Measurements from ENCODE around the gene TEKTIP1.
A peak's percentile ranks its signal among the peaks of the same experiment; 100 is the strongest.
"Not testable (repeated sequence)": the region's sequence is repeated elsewhere in the genome, so short reads cannot be mapped to it uniquely, and the experiment has no call there.

TEKTIP1 gene

GRCh38 chr19:3573858-3574637, 35.1 kb downstream of the TEKTIP1 start:
- Histone ChIP-seq H3K36me3 (ENCODE audit: control insufficient read depth in 5 of 5, insufficient read depth in 5 of 5, low read length in 5 of 5) (peaks cover 0 to 17% (median 5%) of the 10 kb centered on the region in 5 donors), H3K9ac (ENCODE audit: low read length in 5 of 5) (peak overlapping the region in 1 of 5 donors; percentile 80), H3K9me3 (ENCODE audit: control insufficient read depth in 5 of 5, low read length in 5 of 5) (no peaks in the 10 kb centered on the region), H3K4me1 (ENCODE audit: control insufficient read depth in 5 of 5, insufficient read depth in 5 of 5, low read length in 5 of 5) (peaks cover 4 to 31% (median 28%) of the 10 kb centered on the region in 5 donors), H3K4me3 (ENCODE audit: low read depth in 1 of 5, low read length in 5 of 5) (peak overlapping the region in 4 of 5 donors; percentile 71 to 83 (median 78)), H3K27ac (ENCODE audit: low read depth, low read length) (no peak overlapping the region), H3K27me3 (ENCODE audit: control insufficient read depth in 5 of 5, insufficient read depth in 4 of 5, low read length in 5 of 5) (no peaks in the 10 kb centered on the region)

- Histone ChIP-seq H3K27ac (ENCODE audit: low read depth, low read length) (no peak overlapping the region), H3K27me3 (ENCODE audit: control insufficient read depth in 5 of 5, insufficient read depth in 4 of 5, low read length in 5 of 5) (no peaks in the 10 kb centered on the region), H3K4me3 (ENCODE audit: low read depth in 1 of 5, low read length in 5 of 5) (no peak overlapping the region), H3K9ac (ENCODE audit: low read length in 5 of 5) (no peak overlapping the region), H3K9me3 (ENCODE audit: control insufficient read depth in 5 of 5, low read length in 5 of 5) (no peaks in the 10 kb centered on the region), H3K4me1 (ENCODE audit: control insufficient read depth in 5 of 5, insufficient read depth in 5 of 5, low read length in 5 of 5) (peaks cover 4 to 43% (median 32%) of the 10 kb centered on the region in 5 donors), H3K36me3 (ENCODE audit: control insufficient read depth in 5 of 5, insufficient read depth in 5 of 5, low read length in 5 of 5) (peaks cover 0 to 17% (median 5%) of the 10 kb centered on the region in 5 donors)
These were observed 36.3 kb downstream of the TEKTIP1 start for GRCh38 chr19:3575260-3575741.

GRCh38 chr19:3575949-3576673, 37.1 kb downstream of the TEKTIP1 start:
- Histone ChIP-seq H3K27me3 (ENCODE audit: control insufficient read depth in 5 of 5, insufficient read depth in 4 of 5, low read length in 5 of 5) (no peaks in the 10 kb centered on the region), H3K9ac (ENCODE audit: low read length in 5 of 5) (peak overlapping the region in 1 of 5 donors; percentile 28), H3K4me1 (ENCODE audit: control insufficient read depth in 5 of 5, insufficient read depth in 5 of 5, low read length in 5 of 5) (peaks cover 6 to 47% (median 37%) of the 10 kb centered on the region in 5 donors), H3K27ac (ENCODE audit: low read depth, low read length) (no peak overlapping the region), H3K36me3 (ENCODE audit: control insufficient read depth in 5 of 5, insufficient read depth in 5 of 5, low read length in 5 of 5) (peaks cover 0 to 17% (median 5%) of the 10 kb centered on the region in 5 donors), H3K4me3 (ENCODE audit: low read depth in 1 of 5, low read length in 5 of 5) (peak overlapping the region in 3 of 5 donors; percentile 29 to 62 (median 36)), H3K9me3 (ENCODE audit: control insufficient read depth in 5 of 5, low read length in 5 of 5) (no peaks in the 10 kb centered on the region)

- Histone ChIP-seq H3K4me1 (ENCODE audit: control insufficient read depth in 5 of 5, insufficient read depth in 5 of 5, low read length in 5 of 5) (peaks cover 6 to 46% (median 36%) of the 10 kb centered on the region in 5 donors), H3K36me3 (ENCODE audit: control insufficient read depth in 5 of 5, insufficient read depth in 5 of 5, low read length in 5 of 5) (peaks cover 0 to 17% (median 5%) of the 10 kb centered on the region in 5 donors), H3K27me3 (ENCODE audit: control insufficient read depth in 5 of 5, insufficient read depth in 4 of 5, low read length in 5 of 5) (no peaks in the 10 kb centered on the region), H3K9ac (ENCODE audit: low read length in 5 of 5) (peak overlapping the region in 1 of 5 donors; percentile 28), H3K9me3 (ENCODE audit: control insufficient read depth in 5 of 5, low read length in 5 of 5) (no peaks in the 10 kb centered on the region), H3K27ac (ENCODE audit: low read depth, low read length) (no peak overlapping the region), H3K4me3 (ENCODE audit: low read depth in 1 of 5, low read length in 5 of 5) (peak overlapping the region in 4 of 5 donors; percentile 29 to 62 (median 34))
These were observed 37.9 kb downstream of the TEKTIP1 start for GRCh38 chr19:3576696-3577443.

GRCh38 chr19:3577723-3578344, 38.9 kb downstream of the TEKTIP1 start:
- H3K27me3 ChIP-seq (ENCODE audit: control insufficient read depth in 5 of 5, insufficient read depth in 4 of 5, low read length in 5 of 5) = no peaks in the 10 kb centered on the region
- H3K4me1 ChIP-seq (ENCODE audit: control insufficient read depth in 5 of 5, insufficient read depth in 5 of 5, low read length in 5 of 5) = peaks cover 5 to 41% (median 30%) of the 10 kb centered on the region in 5 donors
- peaks cover 0 to 17% (median 5%) of the 10 kb centered on the region in 5 donors for H3K36me3 ChIP-seq (ENCODE audit: control insufficient read depth in 5 of 5, insufficient read depth in 5 of 5, low read length in 5 of 5)
- no peak overlapping the region for H3K27ac ChIP-seq (ENCODE audit: low read depth, low read length)
- no peak overlapping the region for H3K9ac ChIP-seq (ENCODE audit: low read length in 5 of 5)
- H3K9me3 ChIP-seq (ENCODE audit: control insufficient read depth in 5 of 5, low read length in 5 of 5) = no peaks in the 10 kb centered on the region
- H3K4me3 ChIP-seq (ENCODE audit: low read depth in 1 of 5, low read length in 5 of 5) = no peak overlapping the region

GRCh38 chr19:3578390-3578789, 39.4 kb downstream of the TEKTIP1 start:
- H3K4me3 ChIP-seq (ENCODE audit: low read depth in 1 of 5, low read length in 5 of 5) = no peak overlapping the region
- no peak overlapping the region for H3K9ac ChIP-seq (ENCODE audit: low read length in 5 of 5)
- H3K36me3 ChIP-seq (ENCODE audit: control insufficient read depth in 5 of 5, insufficient read depth in 5 of 5, low read length in 5 of 5) = peaks cover 0 to 17% (median 5%) of the 10 kb centered on the region in 5 donors
- H3K27ac ChIP-seq (ENCODE audit: low read depth, low read length) = no peak overlapping the region
- H3K9me3 ChIP-seq (ENCODE audit: control insufficient read depth in 5 of 5, low read length in 5 of 5) = no peaks in the 10 kb centered on the region
- H3K4me1 ChIP-seq (ENCODE audit: control insufficient read depth in 5 of 5, insufficient read depth in 5 of 5, low read length in 5 of 5) = peaks cover 5 to 36% (median 27%) of the 10 kb centered on the region in 5 donors
- no peaks in the 10 kb centered on the region for H3K27me3 ChIP-seq (ENCODE audit: control insufficient read depth in 5 of 5, insufficient read depth in 4 of 5, low read length in 5 of 5)

GRCh38 chr19:3580156-3580934, 41.4 kb downstream of the TEKTIP1 start:
- Histone ChIP-seq H3K4me3 (ENCODE audit: low read depth in 1 of 5, low read length in 5 of 5) (no peak overlapping the region), H3K4me1 (ENCODE audit: control insufficient read depth in 5 of 5, insufficient read depth in 5 of 5, low read length in 5 of 5) (peaks cover 5 to 32% (median 23%) of the 10 kb centered on the region in 5 donors), H3K27me3 (ENCODE audit: control insufficient read depth in 5 of 5, insufficient read depth in 4 of 5, low read length in 5 of 5) (peaks cover 0 to 3% (median 0%) of the 10 kb centered on the region in 5 donors), H3K27ac (ENCODE audit: low read depth, low read length) (peak overlapping the region; percentile 72), H3K9me3 (ENCODE audit: control insufficient read depth in 5 of 5, low read length in 5 of 5) (no peaks in the 10 kb centered on the region), H3K9ac (ENCODE audit: low read length in 5 of 5) (peak overlapping the region in 1 of 5 donors; percentile 60), H3K36me3 (ENCODE audit: control insufficient read depth in 5 of 5, insufficient read depth in 5 of 5, low read length in 5 of 5) (peaks cover 0 to 13% (median 3%) of the 10 kb centered on the region in 5 donors)

GRCh38 chr19:3581792-3582191, 42.8 kb downstream of the TEKTIP1 start:
- Histone ChIP-seq H3K4me1 (ENCODE audit: control insufficient read depth in 5 of 5, insufficient read depth in 5 of 5, low read length in 5 of 5) (peaks cover 2 to 30% (median 17%) of the 10 kb centered on the region in 5 donors), H3K27me3 (ENCODE audit: control insufficient read depth in 5 of 5, insufficient read depth in 4 of 5, low read length in 5 of 5) (peaks cover 5 to 12% (median 11%) of the 10 kb centered on the region in 5 donors)
- H3K36me3 ChIP-seq (ENCODE audit: control insufficient read depth in 5 of 5, insufficient read depth in 5 of 5, low read length in 5 of 5); H3K4me3 ChIP-seq (ENCODE audit: low read depth in 1 of 5, low read length in 5 of 5); H3K9me3 ChIP-seq (ENCODE audit: control insufficient read depth in 5 of 5, low read length in 5 of 5); H3K9ac ChIP-seq (ENCODE audit: low read length in 5 of 5); H3K27ac ChIP-seq (ENCODE audit: low read depth, low read length): not testable (repeated sequence)
